ENCODE measurements around the gene AKIP1. TPM values are rescaled to one million over a fixed set of nuclear protein-coding genes. Genes with fewer than 3 reads are reported as not detected.

AKIP1 gene
- total and polyA plus RNA-seq, 2 donors (not counting 3 experiments of a cell fraction or from before 2014, with no cell fraction given), result 21.9 to 32.4 TPM

DNA sequence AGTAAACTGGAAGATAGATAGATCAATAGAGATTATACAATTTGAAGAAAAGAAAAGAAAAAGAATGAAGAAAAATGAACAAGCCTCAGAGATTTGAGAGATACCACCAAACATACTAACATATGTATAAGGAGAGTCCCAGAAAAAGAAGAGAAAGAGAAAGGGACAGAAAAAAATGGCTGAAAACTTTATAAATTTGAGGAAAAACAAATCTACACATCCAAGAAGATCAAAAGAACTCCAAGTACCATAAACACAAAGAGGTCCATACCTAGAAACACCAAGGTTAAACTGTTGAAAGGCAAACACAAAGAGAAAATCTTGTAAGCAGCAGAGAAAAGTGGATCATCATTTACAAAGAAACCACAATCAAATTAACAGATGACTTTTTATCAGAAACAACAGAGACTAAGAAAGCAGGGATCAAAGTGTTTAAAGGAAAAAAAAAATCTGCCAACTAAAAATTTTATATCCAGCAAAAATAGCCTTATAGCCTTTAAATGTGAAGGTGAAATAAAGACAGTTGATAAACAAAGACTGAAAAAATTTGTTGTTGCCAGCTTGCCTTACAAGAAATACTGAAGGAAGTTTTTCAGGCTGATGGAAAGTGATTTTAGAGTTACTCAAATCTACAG, 11.8 kb upstream of the AKIP1 start:
- H3K27me3 ChIP-seq (ENCODE audit: control insufficient read depth in 2 of 2, insufficient read depth in 2 of 2, low read length in 2 of 2), result no peaks in the 10 kb centered on the region
- H2AFZ ChIP-seq (ENCODE audit: low read depth, low read length), result no peak overlapping the region
- H3K79me2 ChIP-seq (ENCODE audit: control insufficient read depth, insufficient read depth, low read length), result no peaks in the 10 kb centered on the region
- TF ChIP-seq, protein P1, sequence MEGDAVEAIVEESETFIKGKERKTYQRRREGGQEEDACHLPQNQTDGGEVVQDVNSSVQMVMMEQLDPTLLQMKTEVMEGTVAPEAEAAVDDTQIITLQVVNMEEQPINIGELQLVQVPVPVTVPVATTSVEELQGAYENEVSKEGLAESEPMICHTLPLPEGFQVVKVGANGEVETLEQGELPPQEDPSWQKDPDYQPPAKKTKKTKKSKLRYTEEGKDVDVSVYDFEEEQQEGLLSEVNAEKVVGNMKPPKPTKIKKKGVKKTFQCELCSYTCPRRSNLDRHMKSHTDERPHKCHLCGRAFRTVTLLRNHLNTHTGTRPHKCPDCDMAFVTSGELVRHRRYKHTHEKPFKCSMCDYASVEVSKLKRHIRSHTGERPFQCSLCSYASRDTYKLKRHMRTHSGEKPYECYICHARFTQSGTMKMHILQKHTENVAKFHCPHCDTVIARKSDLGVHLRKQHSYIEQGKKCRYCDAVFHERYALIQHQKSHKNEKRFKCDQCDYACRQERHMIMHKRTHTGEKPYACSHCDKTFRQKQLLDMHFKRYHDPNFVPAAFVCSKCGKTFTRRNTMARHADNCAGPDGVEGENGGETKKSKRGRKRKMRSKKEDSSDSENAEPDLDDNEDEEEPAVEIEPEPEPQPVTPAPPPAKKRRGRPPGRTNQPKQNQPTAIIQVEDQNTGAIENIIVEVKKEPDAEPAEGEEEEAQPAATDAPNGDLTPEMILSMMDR (IDR thresholded peaks at IDR 0.05; ENCODE audit: extremely low read depth in 1 of 2, insufficient read depth in 1 of 2, low read depth in 1 of 2, low read length in 2 of 2), result no peak
- TF ChIP-seq MYC (IDR thresholded peaks at IDR 0.05; ENCODE audit: low read depth, low read length), result no peak
- H3K9me3 ChIP-seq (replicated peaks; ENCODE audit: control insufficient read depth, insufficient read depth, low read length), result no peaks in the 10 kb centered on the region
- H3K9ac ChIP-seq (replicated peaks; ENCODE audit: extremely low read depth, insufficient read depth, low read length), result no peak overlapping the region
- no peaks in the 10 kb centered on the region for H3K36me3 ChIP-seq (ENCODE audit: control insufficient read depth in 2 of 2, extremely low read depth in 1 of 2, insufficient read depth in 2 of 2, low read length in 2 of 2)
- dilution Hi-C loops (cut with MboI; ENCODE audit: extremely low pct_ligation_motif_present, low sequenced_read_pairs) (no loop called here), intact Hi-C loops (cut with micrococcal nuclease) (no loop called here)
- H3K9me1 ChIP-seq (replicated peaks; ENCODE audit: control insufficient read depth, extremely low read depth, insufficient read depth, low read length), result no peaks in the 10 kb centered on the region
- H3K27ac ChIP-seq (ENCODE audit: insufficient read depth, low read depth, low read length), result no peak overlapping the region
- CTCF ChIA-PET, result no interaction called here
- DNase-seq (ENCODE audit: low read depth, low spot score), result no peak
- no peak overlapping the region for H3K4me3 ChIP-seq (replicated peaks in 1 of 3; ENCODE audit: insufficient read depth in 1 of 3, low read depth in 1 of 3, low read length in 3 of 3)
- no peak for FAIRE-seq
- H3K4me2 ChIP-seq (ENCODE audit: insufficient read depth, low read length), result no peak overlapping the region
- H3K4me1 ChIP-seq (ENCODE audit: control insufficient read depth, extremely low read depth, insufficient read depth, low read length), result no peaks in the 10 kb centered on the region
- BruUV-seq (replicated peaks), result no TSS peak
- POLR2A ChIA-PET, result no interaction called here
- H4K20me1 ChIP-seq (replicated peaks; ENCODE audit: control insufficient read depth, extremely low read depth, insufficient read depth, low read length), result no peaks in the 10 kb centered on the region

DNA sequence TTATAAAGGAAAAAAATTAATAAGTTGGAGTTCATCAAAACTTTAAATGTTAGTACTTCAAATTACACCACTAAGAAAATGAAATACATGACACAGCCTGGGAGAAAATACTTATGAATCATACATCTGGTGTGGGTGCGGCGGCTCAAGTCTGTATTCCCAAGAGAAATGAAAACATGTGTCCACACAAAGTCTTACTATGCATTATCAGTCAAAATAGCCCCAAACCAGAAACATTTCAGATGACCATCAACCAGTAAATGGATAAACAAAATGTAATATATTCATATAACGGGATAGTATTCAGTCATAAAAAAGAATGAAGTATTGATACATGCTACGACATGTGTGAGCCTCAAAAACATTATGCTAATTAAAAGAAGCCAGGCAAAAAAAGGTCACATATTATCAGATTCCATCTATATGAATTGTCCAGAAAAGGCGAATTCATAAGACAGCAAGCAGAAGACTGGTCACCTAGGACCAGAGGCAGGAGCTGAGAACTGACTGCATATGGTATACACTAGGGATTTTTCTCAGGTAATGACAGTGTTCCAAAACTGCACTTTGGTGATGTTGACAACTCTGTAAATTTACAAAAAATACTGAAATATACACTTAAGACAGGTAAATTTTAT, 5.3 kb upstream of the AKIP1 start:
- H3K9me3 ChIP-seq (replicated peaks; ENCODE audit: control insufficient read depth, insufficient read depth, low read length), result no peaks in the 10 kb centered on the region
- no peaks in the 10 kb centered on the region for H3K9me1 ChIP-seq (replicated peaks; ENCODE audit: control insufficient read depth, extremely low read depth, insufficient read depth, low read length)
- no peak overlapping the region for H3K9ac ChIP-seq (replicated peaks; ENCODE audit: extremely low read depth, insufficient read depth, low read length)
- H3K27ac ChIP-seq (ENCODE audit: insufficient read depth, low read depth, low read length), result no peak overlapping the region
- no peaks in the 10 kb centered on the region for H3K27me3 ChIP-seq (ENCODE audit: control insufficient read depth in 2 of 2, insufficient read depth in 2 of 2, low read length in 2 of 2)
- H2AFZ ChIP-seq (ENCODE audit: low read depth, low read length), result no peak overlapping the region
- H3K79me2 ChIP-seq (ENCODE audit: control insufficient read depth, insufficient read depth, low read length), result no peaks in the 10 kb centered on the region
- H3K4me3 ChIP-seq (replicated peaks in 1 of 3; ENCODE audit: insufficient read depth in 1 of 3, low read depth in 1 of 3, low read length in 3 of 3), result no peak overlapping the region
- intact Hi-C loops (cut with micrococcal nuclease) (no loop called here), dilution Hi-C loops (cut with MboI; ENCODE audit: extremely low pct_ligation_motif_present, low sequenced_read_pairs) (no loop called here)
- no peak for FAIRE-seq
- H3K4me1 ChIP-seq (ENCODE audit: control insufficient read depth, extremely low read depth, insufficient read depth, low read length), result peaks cover 17% of the 10 kb centered on the region
- TF ChIP-seq FOS (IDR thresholded peaks at IDR 0.05; ENCODE audit: borderline replicate concordance, insufficient read depth, low read length) (no peak), MYC (IDR thresholded peaks at IDR 0.05; ENCODE audit: low read depth, low read length) (no peak), JUN (IDR thresholded peaks at IDR 0.05; ENCODE audit: borderline replicate concordance, insufficient read depth, insufficient read length, low read depth) (no peak), GATA2 (IDR thresholded peaks at IDR 0.05; ENCODE audit: insufficient read depth, insufficient read length, low read depth, low read length) (no peak), EZH2 (IDR thresholded peaks at IDR 0.05; ENCODE audit: borderline replicate concordance, low read depth, low read length, severe bottlenecking) (no peak), POLR2A (IDR thresholded peaks at IDR 0.05; ENCODE audit: low read depth, low read length) (no peak), POLR2AphosphoS5 (IDR thresholded peaks at IDR 0.05; ENCODE audit: insufficient read depth, low read depth, low read length) (no peak)
- TF ChIP-seq, protein P1 (IDR thresholded peaks at IDR 0.05; ENCODE audit: extremely low read depth in 1 of 2, insufficient read depth in 1 of 2, low read depth in 1 of 2, low read length in 2 of 2), result no peak
- TF ChIP-seq, protein P2, sequence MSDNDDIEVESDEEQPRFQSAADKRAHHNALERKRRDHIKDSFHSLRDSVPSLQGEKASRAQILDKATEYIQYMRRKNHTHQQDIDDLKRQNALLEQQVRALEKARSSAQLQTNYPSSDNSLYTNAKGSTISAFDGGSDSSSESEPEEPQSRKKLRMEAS (IDR thresholded peaks at IDR 0.05; ENCODE audit: insufficient read depth, insufficient read length), result no peak
- no peak overlapping the region for H3K4me2 ChIP-seq (ENCODE audit: insufficient read depth, low read length)
- CTCF ChIA-PET, result interaction anchor here (1.5 kb wide), 1 partner anchor 232 kb away, joined by 4 read pairs; no protein-coding TSS in a partner anchor
- POLR2A ChIA-PET, result no interaction called here
- H4K20me1 ChIP-seq (replicated peaks; ENCODE audit: control insufficient read depth, extremely low read depth, insufficient read depth, low read length), result no peaks in the 10 kb centered on the region
- no peaks in the 10 kb centered on the region for H3K36me3 ChIP-seq (ENCODE audit: control insufficient read depth in 2 of 2, extremely low read depth in 1 of 2, insufficient read depth in 2 of 2, low read length in 2 of 2)
- no peak for DNase-seq (ENCODE audit: low read depth, low spot score)
- BruUV-seq (replicated peaks), result no TSS peak
